ENCODE measurements around the gene ZSWIM5.

GRCh38 chr1:45015683-45016082 is 190.7 kb downstream of the ZSWIM5 start:
- TF ChIP-seq POLR2AphosphoS5 (IDR thresholded peaks at IDR 0.05; ENCODE audit: low read depth, low read length) (no peak), CTCF (IDR thresholded peaks at IDR 0.05) (no peak), TCF7L2 (IDR thresholded peaks at IDR 0.05; ENCODE audit: low read depth, low read length) (no peak), REST (IDR thresholded peaks at IDR 0.05; ENCODE audit: insufficient read depth in 1 of 2, low read depth in 2 of 2, low read length in 1 of 2) (no peak), SIN3A (IDR thresholded peaks at IDR 0.05; ENCODE audit: borderline replicate concordance, insufficient read depth, low read depth, low read length) (no peak)
